Kidney (tissue), 19 donors: ENCODE measurements around the gene OR2T5. TPM values are rescaled to one million over a fixed set of nuclear protein-coding genes. Genes with fewer than 3 reads are reported as not detected.
"Not testable (repeated sequence)": the region's sequence is repeated elsewhere in the genome, so short reads cannot be mapped to it uniquely, and the experiment has no call there.

ENCODE experiments used
- DNase-seq, 5 donors: peaks; one replicate each; pipeline ENCODE4 v3.0.0-alpha.2; 2013 to 2020
- FAIRE-seq: peaks from 2 replicates; lab custom pipeline; 2012; peaks lifted over from hg19 to GRCh38; lab: Jason Lieb, UNC
- H3K27ac ChIP-seq, 2 donors: one replicate each; pipeline ENCODE4 v1.7.0; 2013; ENCODE audit warnings: low read depth in 2 of 2, low read length in 2 of 2, inconsistent platforms in 1 of 2
- H3K27me3 ChIP-seq: one replicate; pipeline ENCODE4 v1.7.1; 2013; ENCODE audit warnings: low read length, inconsistent platforms; ENCODE audit not compliant: control insufficient read depth, insufficient read depth
- H3K36me3 ChIP-seq, 3 donors: one replicate each; pipeline versions ENCODE4 v1.7.0 to v1.7.1; 2013; ENCODE audit warnings: low read length in 3 of 3, control low read depth in 1 of 3, inconsistent platforms in 1 of 3; ENCODE audit not compliant: insufficient read depth in 3 of 3, control insufficient read depth in 2 of 3
- H3K4me1 ChIP-seq, 3 donors: one replicate each; pipeline versions ENCODE4 v1.7.0 to v1.7.1; 2013; ENCODE audit warnings: low read length in 3 of 3, inconsistent platforms in 1 of 3, low read depth in 1 of 3; ENCODE audit not compliant: control insufficient read depth in 2 of 3, insufficient read depth in 2 of 3
- H3K4me3 ChIP-seq, 3 donors: one replicate each; pipeline versions ENCODE4 v1.7.0 to v1.8.1; 2013; ENCODE audit warnings: low read length in 3 of 3, control low read depth in 1 of 3, inconsistent platforms in 1 of 3
- H3K9ac ChIP-seq, 3 donors: one replicate each; pipeline versions ENCODE4 v1.7.0 to v1.7.1; 2013; ENCODE audit warnings: low read length in 3 of 3, control low read depth in 1 of 3, inconsistent platforms in 1 of 3
- H3K9me3 ChIP-seq, 3 donors: one replicate each; pipeline versions ENCODE4 v1.7.0 to v1.7.1; 2013; ENCODE audit warnings: low read length in 3 of 3, control low read depth in 1 of 3, inconsistent platforms in 1 of 3; ENCODE audit not compliant: control insufficient read depth in 2 of 3, insufficient read depth in 1 of 3
- intact Hi-C: fragments of 100-400 bp; cut with DNase I; formaldehyde crosslinking; loops from one replicate; pipeline ENCODE4 v1.11.1; 2022
- long read RNA-seq, 10 donors: library from polyadenylated mRNA in 1 of 10; unstranded in 1 of 10; transcript quantifications; one replicate each; pipeline ENCODE4 v2.0.0 and lab custom pipeline, GENCODE V29; 2021 to 2026
- polyA plus RNA-seq: library from polyadenylated mRNA; stranded (reverse); fragments of 350-450 nt; fragmentation: Illumina TruSeq; extraction: RNeasy Lipid Tissue Mini Kit (QIAGEN cat#74804); gene quantifications from one replicate; pipeline ENCODE4 v1.2.3, GENCODE V29; 2014; ENCODE audit warnings: low read depth, low replicate concordance; ENCODE audit not compliant: insufficient read depth
- total RNA-seq: library from RNA; stranded (reverse); fragmentation: NEBNext Ultra II Directional; extraction: Animal tissue kit (Norgen Biotek cat#: 25700); gene quantifications from one replicate; pipeline ENCODE4 v1.2.1, GENCODE V29; 2021
- donor health status: control.
- donor health status: control.
- donor health status: DM: yes; HTN: yes; CAD: no.
- donor health status: Normal renal cell carcinoma (clear cell type).

Gene OR2T5, protein sequence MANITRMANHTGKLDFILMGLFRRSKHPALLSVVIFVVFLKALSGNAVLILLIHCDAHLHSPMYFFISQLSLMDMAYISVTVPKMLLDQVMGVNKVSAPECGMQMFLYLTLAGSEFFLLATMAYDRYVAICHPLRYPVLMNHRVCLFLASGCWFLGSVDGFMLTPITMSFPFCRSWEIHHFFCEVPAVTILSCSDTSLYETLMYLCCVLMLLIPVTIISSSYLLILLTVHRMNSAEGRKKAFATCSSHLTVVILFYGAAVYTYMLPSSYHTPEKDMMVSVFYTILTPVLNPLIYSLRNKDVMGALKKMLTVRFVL
- total RNA-seq: 0.09 TPM
- polyA plus RNA-seq: not detected
- long read RNA-seq, donor 1: 0 reads
- long read RNA-seq, donor 2: 0 reads
- long read RNA-seq, donor 3: 0 reads
- long read RNA-seq, donor 4: 0 reads
- long read RNA-seq, donor 5: 0 reads
- long read RNA-seq, donor 6: 0 reads
- long read RNA-seq, donor 7: 0 reads
- long read RNA-seq, donor 8: 0 reads
- long read RNA-seq, donor 9: 0 reads
- long read RNA-seq, donor 10: 0 reads

DNA sequence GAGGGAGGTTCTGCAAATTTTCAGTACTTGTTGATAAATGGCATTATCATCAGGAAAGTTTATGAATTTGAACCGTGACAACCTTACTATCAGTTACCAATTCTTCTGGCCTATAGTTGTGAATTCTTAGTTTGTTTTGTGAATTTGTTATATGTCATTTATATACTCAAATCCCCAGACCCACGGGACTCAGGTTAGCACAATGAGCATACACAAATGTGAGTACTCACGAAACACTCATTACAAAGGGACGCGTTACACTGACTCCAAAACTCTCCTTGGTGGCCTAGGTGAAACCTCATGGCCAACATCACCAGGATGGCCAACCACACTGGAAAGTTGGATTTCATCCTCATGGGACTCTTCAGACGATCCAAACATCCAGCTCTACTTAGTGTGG lies at the start of gene OR2T5:
OR2T5 (plus strand) TSS at position 301 of the 400 bp plus-strand sequence; CDS start at position 301, 0 bp downstream.
- H3K27ac ChIP-seq, H3K36me3 ChIP-seq, H3K4me1 ChIP-seq: not testable (repeated sequence)

DNA sequence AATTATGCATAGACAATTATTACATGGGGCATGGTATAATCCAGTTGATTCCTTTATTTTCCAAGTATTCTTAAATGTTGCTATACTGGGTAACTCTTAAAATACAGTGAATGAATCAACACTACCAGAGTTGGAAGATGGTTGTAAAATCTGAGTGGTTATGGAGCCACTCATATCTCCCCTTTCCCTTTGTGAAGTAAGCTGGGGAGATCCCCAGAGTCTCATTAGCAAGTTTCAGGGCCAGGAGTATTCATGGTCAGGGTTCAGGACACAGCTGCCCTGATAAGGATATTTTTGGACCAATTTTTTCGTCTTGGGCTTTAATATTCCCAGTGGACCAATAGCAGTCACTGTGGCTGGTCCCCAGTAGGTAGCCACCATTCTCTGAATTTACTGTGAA lies 49.7 kb upstream of the OR2T5 start:
- H3K27ac ChIP-seq, H3K36me3 ChIP-seq, intact Hi-C loops, H3K9ac ChIP-seq, H3K9me3 ChIP-seq, H3K27me3 ChIP-seq, DNase-seq, FAIRE-seq, H3K4me1 ChIP-seq, H3K4me3 ChIP-seq: not testable (repeated sequence)

More for the DNA sequence above, at the start of gene OR2T5:
- FAIRE-seq, DNase-seq, H3K9me3 ChIP-seq, H3K27me3 ChIP-seq, H3K4me3 ChIP-seq, intact Hi-C loops, H3K9ac ChIP-seq: not testable (repeated sequence)

DNA sequence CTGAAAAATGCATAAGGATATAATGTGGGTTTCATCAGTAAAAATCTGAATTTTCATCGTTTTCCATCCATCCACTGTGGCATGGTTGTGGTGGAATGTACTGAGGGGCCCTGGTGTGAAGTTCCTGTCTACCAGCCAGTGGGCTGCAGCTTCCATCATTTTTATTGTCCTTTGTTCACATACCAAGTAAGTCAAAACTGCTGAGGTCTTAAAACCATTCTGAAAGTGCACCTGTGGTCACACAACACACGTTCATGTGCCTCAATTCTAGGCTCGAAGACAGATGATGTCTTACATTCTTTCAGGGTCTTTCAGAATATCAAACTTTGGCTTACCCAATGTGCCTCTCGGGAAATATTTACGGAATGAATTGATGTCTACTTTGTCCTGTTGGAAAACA lies 49.1 kb upstream of the OR2T5 start:
- H3K9ac ChIP-seq, H3K4me3 ChIP-seq, H3K36me3 ChIP-seq, intact Hi-C loops, FAIRE-seq, H3K9me3 ChIP-seq, H3K4me1 ChIP-seq, H3K27ac ChIP-seq, DNase-seq, H3K27me3 ChIP-seq: not testable (repeated sequence)

DNA sequence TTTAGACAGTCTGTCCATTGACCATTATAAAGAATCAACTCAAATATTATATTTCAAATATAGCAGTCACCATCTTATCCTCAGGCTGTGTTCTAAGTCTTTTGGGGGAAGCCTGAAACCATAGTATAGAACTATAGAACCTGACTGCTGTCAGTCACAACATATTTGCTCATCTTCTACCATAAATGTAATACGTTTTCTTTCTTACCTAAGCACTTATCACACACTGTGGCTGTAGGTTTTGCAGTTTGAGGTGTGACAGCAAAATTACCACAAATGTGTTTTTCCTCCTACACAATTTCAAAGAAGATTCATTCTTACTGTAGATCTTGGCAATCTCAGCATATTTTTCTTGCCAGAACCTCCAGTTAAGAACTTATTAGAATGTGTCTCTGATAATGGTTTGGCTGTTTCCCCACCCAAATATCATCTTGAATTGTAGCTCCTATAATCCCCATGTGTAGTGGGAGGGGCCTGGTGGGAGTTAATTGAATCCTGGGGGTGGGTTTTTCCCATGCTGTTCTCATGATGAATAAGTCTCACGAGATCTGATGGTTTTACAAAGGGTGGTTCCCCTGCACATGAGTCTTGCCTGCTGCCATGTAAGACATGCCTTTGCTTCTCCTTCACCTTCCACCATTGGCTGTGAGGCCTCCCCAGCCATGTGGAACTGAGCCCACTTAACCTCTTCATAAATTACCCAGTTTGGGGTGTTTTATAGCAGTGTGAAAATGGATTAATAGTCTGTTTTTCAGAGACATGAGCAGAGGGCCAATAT lies 45.7 kb upstream of the OR2T5 start:
- H3K9me3 ChIP-seq, H3K36me3 ChIP-seq, H3K27ac ChIP-seq, intact Hi-C loops, H3K27me3 ChIP-seq, H3K9ac ChIP-seq, FAIRE-seq, H3K4me3 ChIP-seq, DNase-seq, H3K4me1 ChIP-seq: not testable (repeated sequence)

DNA sequence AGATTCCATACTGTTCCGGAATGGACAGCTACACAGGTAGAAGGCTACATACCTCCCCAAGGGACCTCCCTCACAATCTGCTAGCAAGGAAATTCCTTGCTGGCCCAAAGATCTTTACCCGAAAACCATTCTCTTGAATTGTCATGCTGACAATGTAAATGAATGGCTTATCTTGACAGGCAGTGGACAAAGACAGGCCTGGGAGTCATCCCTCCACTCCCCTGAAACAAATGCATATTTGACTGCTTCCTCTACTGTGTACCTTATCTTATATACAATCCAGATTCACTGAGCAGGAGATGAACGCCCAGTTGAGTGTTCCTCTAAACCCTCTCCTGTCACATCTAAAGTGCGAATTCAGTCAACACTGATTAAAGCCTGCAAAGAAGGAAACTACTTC lies 43.8 kb upstream of the OR2T5 start:
- H3K9ac ChIP-seq, DNase-seq, FAIRE-seq, H3K9me3 ChIP-seq, H3K27ac ChIP-seq, H3K36me3 ChIP-seq, H3K4me1 ChIP-seq, intact Hi-C loops, H3K27me3 ChIP-seq, H3K4me3 ChIP-seq: not testable (repeated sequence)

DNA sequence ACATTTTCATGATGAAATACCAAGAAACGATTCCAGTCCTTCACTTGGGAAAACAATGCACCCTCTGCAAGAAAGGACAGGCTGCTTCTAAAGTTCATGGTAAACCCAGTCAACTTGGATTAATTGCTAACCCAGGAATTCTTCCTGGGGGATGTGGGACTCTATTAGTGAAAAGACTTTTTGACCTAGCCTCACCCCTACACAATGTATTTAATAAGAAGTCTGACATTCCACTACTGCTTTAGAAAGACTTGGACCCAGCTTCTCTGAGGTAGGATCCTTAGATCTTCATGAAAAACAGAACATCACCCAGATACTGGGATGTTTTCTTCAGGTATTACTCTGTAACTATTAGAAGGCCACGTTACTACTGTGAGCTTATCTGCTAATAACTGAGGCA lies 43.0 kb upstream of the OR2T5 start, which contains the start of gene OR2T2:
OR2T2 (plus strand) TSS at position 239 of the 400 bp plus-strand sequence. CDS start 7,161 bp downstream, outside the sequence.
- FAIRE-seq: not testable (repeated sequence)
- DNase-seq: peak in 2 of 5 donors; percentile 12 to 30

DNA sequence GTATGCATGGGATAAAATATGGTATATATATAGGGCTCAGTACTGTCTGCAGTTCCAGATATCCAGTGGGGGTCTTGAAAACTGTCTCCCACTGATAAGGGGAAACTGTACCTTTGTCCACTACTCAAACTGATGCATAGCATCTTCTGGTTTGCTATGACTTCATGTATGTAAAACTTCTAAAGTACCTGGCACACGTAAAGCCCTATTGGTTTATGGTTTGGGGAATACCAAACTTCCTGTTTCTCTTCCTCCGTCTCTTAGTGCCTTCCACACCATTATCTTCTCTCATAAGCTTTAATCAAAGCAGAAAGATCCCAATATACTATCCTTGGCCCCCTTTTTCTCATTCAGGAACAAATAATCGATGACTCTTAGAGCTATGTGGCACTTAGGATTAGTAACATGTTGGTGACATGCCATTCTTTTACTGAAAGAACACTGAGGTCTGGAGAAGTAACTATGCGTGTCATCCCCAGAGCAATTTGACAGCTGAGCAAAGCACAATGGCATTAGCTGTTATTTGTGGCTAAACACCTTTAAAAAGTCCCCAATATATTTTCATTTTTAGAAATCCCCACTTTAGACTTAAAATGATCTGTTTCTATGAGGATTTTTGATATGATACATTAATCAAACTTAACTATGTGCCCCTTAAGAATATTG lies 39.8 kb upstream of the OR2T5 start:
- H3K27me3 ChIP-seq, H3K4me1 ChIP-seq, H3K36me3 ChIP-seq, FAIRE-seq, DNase-seq, intact Hi-C loops, H3K27ac ChIP-seq, H3K9ac ChIP-seq, H3K4me3 ChIP-seq, H3K9me3 ChIP-seq: not testable (repeated sequence)

More for the DNA sequence above, 43.0 kb upstream of the OR2T5 start, which contains the start of gene OR2T2:
- H3K9ac ChIP-seq, H3K36me3 ChIP-seq, H3K27me3 ChIP-seq, H3K9me3 ChIP-seq, H3K4me1 ChIP-seq, intact Hi-C loops, H3K4me3 ChIP-seq: not testable (repeated sequence)
- peak within 1 kb of the TSS in 1 of 2 donors; percentile 32 for H3K27ac ChIP-seq
